Limb (tissue), 2 donors: Measurements from ENCODE around the gene TNK2.
"Not testable (repeated sequence)": the region's sequence is repeated elsewhere in the genome, so short reads cannot be mapped to it uniquely, and the experiment has no call there.

Experiments
- DNase-seq, 2 donors: peaks; one replicate each; pipeline ENCODE4 v3.0.0-alpha.2; 2016; ENCODE audit errors: extremely low spot score in 2 of 2

TNK2 gene

DNA sequence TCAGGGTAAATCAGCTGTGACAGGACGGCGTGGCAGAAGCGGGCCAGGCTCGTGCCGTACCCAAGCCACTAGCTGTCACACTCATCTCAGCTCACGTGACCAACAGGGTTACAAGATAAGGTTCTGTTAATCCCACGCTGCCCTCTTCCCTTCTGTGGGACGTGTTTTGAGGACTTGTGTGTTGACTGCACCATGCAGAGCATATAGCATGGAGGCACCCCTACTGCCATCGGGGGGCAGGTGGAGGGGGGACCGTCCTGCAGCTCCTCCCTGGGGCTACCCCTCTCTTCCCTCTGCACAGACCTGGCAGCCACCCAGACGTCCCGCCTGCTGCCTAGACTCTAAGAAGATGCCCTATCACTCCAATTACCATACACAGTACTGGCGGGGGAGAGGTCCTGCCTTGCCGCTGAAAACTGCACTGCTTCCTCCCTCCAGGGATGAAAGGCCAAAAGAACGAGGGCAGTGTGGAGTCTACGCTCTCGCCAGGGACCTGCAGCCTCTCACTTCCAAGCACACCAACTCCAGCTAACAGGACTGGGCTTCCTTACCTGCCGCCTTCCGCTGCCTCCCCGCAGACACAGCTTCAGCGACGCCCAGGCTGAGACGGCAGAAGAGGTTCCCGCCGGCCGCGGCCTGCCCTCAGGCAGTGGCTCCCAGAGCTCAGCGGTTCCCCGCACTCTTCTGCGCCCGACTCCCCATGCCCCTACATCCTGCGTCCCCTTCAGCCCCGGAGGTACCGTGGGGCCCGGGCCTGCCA is at the start of gene TNK2:
Gene TNK2, minus strand, starts transcription at position 618 of the 760 bp plus-strand sequence. CDS start 19,963 bp downstream, outside the sequence.
- DNase-seq, result peak; percentile 24 to 65

- DNase-seq, result no peak
Observed at GRCh38 chr3:195956577-195956976, 48.2 kb upstream of the TNK2 start.

GRCh38 chr3:195955416-195955841 is 47.1 kb upstream of the TNK2 start:
- DNase-seq, result not testable (repeated sequence)

DNA sequence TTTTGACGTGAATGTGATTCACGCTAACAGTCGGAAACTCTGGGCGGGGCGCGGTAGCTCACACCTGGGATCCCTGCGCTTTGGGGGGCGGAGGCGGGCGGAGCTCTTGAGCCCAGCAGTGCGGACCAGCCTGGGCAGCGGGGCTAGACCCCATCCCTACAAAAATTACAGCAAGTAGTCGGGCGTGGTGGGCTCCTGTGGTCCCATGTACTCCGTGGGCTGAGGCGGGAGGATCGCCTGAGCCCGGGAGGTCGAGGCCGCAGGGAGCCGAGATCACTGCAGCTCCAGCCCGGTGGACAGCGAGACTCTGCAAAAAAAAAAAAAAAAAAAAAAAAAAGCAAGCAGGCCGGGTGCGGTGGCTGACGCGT is 46.4 kb upstream of the TNK2 start:
- not testable (repeated sequence) for DNase-seq

DNA sequence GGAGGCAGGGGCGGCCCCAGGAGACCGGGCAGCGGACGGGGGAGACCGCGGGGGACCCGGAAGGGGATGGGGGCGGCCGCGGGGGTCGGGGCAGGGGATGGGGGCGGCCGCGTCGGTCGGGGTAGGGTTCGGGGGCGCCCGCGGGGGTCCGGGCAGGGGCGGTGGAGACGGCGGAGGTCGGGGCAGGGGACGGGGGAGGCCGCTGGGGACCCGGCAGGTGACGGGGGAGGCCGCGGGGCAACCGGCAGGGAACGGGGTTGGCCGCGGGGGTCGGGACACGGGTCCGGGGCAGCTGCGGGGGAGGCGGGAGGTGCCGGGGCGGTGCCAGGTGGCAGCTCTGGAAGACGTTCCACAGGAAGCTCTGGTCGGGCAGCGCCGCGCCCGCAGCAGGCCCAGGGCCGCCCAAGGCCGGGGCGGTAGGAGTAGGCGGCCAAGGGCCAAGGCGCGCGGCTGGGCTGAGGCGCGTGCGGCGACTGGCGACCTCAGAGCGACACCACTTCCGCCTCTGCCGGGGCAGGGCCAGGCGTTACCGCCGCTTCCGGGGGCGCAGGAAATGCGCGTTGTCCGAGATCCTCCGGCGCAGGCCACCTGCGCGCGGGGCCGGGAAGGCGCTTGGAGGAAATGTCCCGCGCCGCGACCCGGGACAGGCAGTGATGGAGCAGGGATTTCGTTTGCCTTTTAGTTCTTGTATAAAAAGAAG is 45.9 kb upstream of the TNK2 start:
- DNase-seq, result peak; percentile 68 to 80

DNA sequence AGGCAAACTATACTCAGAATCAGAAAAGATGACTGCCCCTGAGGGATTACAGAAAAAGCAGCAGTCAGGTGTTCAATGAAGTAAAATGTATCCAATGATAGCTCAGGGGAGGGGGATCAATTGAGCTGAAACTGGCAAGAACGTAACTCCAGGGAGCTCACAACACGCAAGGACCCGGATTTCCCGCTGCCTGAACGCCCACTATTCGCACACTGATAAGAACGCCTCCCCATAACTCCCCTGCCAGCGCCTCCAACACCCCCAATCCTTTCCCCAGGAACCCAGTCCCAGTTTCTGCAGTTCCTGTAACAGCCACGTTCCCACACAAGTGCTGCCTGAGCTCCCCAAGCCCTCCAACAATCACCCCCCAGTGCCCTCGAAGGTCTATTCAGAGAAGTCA is 44.2 kb upstream of the TNK2 start:
- DNase-seq, result not testable (repeated sequence)

- DNase-seq, result not testable (repeated sequence)
Observed at GRCh38 chr3:195951443-195952177, 43.3 kb upstream of the TNK2 start.

- DNase-seq, result not testable (repeated sequence)
Observed at GRCh38 chr3:195950731-195951130, 42.4 kb upstream of the TNK2 start.

GRCh38 chr3:195950164-195950563 is 41.8 kb upstream of the TNK2 start:
- DNase-seq, result not testable (repeated sequence)

GRCh38 chr3:195946910-195947699 is 38.8 kb upstream of the TNK2 start:
- not testable (repeated sequence) for DNase-seq

GRCh38 chr3:195941265-195941815 is 33.0 kb upstream of the TNK2 start:
- DNase-seq, result not testable (repeated sequence)

DNA sequence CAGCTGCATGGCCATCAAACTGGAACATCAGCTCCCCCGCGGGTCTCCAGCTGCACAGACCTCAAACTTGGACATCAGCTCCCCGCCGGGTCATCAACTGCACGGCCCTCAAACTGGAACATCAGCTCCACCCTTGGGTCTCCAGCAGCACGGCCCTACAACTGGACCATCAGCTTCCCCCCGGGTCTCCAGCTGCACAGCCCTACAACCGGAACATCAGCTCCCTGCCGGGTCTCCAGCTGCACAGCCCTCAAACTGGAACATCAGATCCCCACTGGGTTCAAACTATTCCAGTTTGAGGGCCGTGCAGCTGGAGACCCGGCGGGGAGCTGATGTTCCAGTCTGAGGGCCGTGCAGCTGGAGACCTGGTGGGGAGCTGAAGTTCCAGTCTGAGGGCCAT is 32.5 kb upstream of the TNK2 start:
- DNase-seq, result not testable (repeated sequence)

DNA sequence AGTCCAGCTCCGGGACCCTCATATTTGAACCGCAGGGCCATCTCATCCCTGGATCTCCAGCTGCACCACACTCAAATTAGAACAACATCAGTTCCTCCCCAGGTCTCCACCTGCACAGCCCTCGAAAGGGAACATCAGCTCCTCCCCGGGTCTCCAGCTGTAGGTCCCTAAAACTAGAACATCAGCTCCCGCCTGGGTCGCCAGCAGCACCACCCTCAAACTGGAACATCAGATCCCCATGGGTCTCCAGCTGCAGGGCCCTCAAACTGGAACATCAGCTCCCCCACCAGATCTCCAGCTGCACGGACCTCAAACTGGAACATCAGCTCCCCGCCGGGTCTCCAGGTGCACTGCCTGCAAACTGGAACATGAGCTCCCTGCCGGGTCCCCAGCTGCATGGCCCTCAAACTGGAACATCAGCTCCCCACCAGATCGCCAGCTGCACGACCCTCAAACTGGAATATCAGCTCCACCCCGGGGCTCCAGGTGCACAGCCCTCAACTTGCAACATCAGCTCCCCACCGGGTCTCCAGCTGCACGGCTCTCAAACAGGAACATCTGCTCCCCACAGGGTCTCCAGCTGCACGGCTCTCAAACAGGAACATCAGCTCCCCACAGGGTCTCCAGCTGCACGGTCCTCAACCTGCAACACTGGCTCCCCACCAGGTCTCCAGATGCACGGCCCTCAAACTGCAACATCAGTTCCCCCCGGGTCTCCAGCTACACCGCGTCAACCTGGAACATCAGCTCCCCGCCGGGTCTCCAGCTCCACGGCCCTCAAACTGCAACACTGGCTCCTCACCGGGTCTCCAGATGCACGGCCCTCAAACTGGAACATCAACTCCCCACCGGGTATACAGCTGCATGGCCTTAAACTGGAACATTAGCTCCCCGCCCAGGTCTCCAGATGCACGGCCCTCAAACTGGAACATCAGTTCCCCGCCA is 31.4 kb upstream of the TNK2 start:
- not testable (repeated sequence) for DNase-seq

GRCh38 chr3:195933044-195933430 is 24.7 kb upstream of the TNK2 start:
- DNase-seq, result not testable (repeated sequence)

DNA sequence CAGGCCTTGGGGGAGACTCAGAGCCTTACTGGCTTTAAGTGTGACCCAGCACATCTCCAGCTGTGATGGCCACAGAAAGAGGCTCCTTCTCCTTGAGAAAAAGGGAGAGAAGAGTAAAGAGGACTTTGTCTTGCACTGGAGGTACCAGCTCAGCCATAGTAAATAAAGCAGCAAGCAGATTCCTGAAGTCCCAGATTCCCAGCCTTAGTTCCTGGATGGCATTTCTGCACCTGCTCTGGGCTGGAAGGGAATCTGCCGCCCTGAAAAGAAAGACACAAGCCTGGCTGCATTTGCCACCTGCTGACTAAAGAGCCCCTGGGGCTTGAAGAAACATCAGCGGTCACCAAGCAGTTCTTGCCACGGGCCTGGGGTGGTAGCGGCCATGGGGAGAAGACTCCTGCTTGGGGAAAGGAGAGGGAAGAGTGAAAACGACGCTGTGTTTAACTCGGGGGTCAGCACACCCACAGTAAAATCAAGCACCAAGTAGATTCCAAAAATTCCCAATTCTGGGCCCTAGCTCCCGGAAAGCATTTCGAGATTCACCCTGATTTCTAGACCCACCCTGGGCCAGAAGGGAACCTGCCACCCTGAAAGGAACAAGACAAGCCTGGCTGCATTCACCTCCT is 24.2 kb upstream of the TNK2 start:
- no peak for DNase-seq

- DNase-seq, result no peak
Observed at GRCh38 chr3:195931582-195932273, 23.4 kb upstream of the TNK2 start.

DNA sequence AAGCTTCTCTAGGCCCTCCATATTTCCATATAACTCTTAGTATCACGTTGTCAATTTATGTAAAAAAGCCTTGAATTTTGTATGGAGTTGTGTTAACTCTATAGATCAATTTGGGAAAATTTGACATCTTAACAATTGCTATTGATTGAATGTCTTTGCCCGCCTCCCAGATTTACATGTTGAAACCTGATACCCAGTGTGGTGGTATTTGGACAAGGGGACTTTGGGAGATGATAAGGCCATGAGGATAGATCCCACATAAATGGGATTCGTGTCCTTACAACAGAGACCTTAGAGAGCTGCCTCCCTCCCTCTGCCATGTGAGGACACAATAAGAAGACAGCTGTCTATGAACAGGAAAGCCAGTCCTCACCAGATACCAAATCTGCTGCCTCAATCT is 21.1 kb upstream of the TNK2 start:
- DNase-seq, result no peak

DNA sequence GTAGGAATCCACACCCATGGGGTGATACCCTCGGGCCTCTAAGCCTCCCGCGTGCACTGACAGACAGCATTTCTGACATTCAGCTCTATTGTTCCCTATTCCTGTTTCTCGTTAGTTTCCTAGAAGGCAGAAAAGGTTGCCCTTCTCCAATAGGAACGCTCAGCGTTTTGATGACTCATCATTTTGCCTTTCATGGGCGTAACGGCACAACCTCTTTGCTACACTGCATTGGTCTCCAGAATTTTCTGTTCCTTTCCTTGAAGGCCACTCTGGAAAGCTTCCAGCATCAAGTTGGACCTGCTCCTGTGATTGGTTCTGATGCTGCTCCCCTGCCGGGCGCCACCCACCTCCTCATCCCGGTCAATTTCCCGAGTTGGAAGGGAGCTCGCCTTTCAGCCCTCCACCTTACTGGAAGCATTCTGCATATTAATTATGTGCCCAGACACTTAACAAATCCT is 13.0 kb upstream of the TNK2 start:
- DNase-seq, result no peak

DNA sequence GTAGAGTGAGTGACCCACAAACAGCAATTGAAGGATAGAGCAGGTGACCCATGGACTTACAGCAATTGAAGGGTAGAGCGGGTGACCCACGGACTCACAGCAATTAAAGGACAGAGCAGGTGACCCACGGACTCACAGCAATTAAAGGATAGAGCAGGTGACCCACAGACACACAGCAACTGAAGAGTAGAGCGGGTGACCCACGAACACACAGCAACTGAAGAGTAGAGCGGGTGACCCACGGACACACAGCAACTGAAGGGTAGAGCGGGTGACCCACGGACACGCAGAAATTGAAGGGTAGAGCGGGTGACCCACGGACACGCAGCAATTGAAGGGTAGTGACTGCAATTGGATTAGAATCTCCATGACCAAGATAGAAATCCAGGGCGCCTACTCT is 9.8 kb upstream of the TNK2 start:
- no peak for DNase-seq
